Measurements from ENCODE around the gene KLHL7.

KLHL7 gene

DNA sequence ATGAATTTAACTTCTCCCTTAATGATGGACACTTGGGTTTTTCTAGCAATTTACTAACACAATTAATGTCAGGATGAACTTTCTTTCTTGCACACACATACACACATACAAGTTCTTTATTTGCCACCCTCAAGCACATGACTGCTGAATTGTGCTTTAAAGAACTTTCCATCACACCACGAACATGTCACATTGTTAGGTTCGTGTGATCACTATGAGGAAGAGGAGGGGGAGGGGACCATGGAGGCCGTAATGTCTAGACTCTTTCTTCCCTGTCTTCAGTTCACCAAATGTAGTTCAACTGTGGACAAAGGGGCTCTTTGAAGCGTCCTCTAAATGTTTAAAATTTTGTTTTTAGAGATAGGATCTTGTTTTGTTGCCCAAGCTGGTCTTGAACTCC is 107.3 kb downstream of the KLHL7 start:
- no peak overlapping the region for H3K4me3 ChIP-seq (ENCODE audit: low read depth, low read length)
- TF ChIP-seq, protein P1, sequence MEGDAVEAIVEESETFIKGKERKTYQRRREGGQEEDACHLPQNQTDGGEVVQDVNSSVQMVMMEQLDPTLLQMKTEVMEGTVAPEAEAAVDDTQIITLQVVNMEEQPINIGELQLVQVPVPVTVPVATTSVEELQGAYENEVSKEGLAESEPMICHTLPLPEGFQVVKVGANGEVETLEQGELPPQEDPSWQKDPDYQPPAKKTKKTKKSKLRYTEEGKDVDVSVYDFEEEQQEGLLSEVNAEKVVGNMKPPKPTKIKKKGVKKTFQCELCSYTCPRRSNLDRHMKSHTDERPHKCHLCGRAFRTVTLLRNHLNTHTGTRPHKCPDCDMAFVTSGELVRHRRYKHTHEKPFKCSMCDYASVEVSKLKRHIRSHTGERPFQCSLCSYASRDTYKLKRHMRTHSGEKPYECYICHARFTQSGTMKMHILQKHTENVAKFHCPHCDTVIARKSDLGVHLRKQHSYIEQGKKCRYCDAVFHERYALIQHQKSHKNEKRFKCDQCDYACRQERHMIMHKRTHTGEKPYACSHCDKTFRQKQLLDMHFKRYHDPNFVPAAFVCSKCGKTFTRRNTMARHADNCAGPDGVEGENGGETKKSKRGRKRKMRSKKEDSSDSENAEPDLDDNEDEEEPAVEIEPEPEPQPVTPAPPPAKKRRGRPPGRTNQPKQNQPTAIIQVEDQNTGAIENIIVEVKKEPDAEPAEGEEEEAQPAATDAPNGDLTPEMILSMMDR (IDR thresholded peaks at IDR 0.05; ENCODE audit: low read depth, low read length, missing control alignments) = no peak
- DNase-seq (ENCODE audit: low read depth) = no peak

- TF ChIP-seq, protein P1 (IDR thresholded peaks at IDR 0.05; ENCODE audit: low read depth, low read length, missing control alignments) = no peak
- no peak for DNase-seq (ENCODE audit: low read depth)
These were observed 108.2 kb downstream of the KLHL7 start for GRCh38 chr7:23213755-23214154.

GRCh38 chr7:23214423-23214822 is 108.8 kb downstream of the KLHL7 start:
- DNase-seq (ENCODE audit: low read depth) = no peak
- no peak overlapping the region for H3K4me3 ChIP-seq (ENCODE audit: low read depth, low read length)
- TF ChIP-seq, protein P1 (IDR thresholded peaks at IDR 0.05; ENCODE audit: low read depth, low read length, missing control alignments) = no peak

More at GRCh38 chr7:23213755-23214154, 108.2 kb downstream of the KLHL7 start:
- H3K4me3 ChIP-seq (ENCODE audit: low read depth, low read length) = no peak overlapping the region

DNA sequence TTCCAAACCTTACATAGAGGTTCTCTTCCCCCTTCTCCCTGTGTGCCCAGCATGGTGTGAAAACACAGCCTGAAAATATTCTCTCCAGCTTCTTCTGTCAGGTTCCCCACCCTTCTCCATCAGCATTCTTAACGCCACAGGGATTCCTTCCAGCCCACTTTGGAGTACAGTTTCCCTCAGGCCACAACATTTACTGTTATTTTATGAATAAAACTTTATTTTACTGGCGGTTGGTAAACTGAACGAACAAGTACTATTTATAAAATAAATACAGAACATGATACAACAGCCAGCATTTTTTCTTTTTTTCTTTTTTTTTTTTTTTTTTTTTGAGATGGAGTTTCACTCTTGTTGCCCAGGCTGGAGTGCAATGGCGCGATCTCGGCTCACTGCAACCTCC is 109.4 kb downstream of the KLHL7 start:
- H3K4me3 ChIP-seq (ENCODE audit: low read depth, low read length) = no peak overlapping the region
- TF ChIP-seq, protein P1 (IDR thresholded peaks at IDR 0.05; ENCODE audit: low read depth, low read length, missing control alignments) = no peak
- no peak for DNase-seq (ENCODE audit: low read depth)

GRCh38 chr7:23216021-23216420 is 110.4 kb downstream of the KLHL7 start:
- TF ChIP-seq, protein P1 (IDR thresholded peaks at IDR 0.05; ENCODE audit: low read depth, low read length, missing control alignments) = no peak
- H3K4me3 ChIP-seq (ENCODE audit: low read depth, low read length) = no peak overlapping the region
- DNase-seq (ENCODE audit: low read depth) = no peak

DNA sequence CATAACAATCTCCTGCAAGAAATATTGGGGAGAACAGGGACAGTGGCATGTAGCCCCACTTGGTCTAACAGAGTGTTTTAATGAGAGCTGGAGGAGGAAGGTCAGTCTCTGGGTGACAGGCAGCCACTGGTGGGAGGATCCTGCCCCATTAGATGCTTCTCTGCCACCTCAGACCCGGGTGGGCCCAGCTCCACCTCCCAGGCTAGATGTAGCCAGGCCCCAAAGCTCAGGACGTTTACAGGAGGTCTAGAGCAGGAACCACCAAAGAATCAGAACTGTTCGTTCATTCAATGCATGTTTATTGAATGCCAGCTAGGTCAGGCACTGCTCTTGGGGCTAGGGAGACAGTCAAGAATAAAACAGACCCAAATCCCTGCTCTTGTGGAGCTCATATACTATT is 112.6 kb downstream of the KLHL7 start:
- no peak for DNase-seq (ENCODE audit: low read depth)
- TF ChIP-seq, protein P1 (IDR thresholded peaks at IDR 0.05; ENCODE audit: low read depth, low read length, missing control alignments) = no peak
- H3K4me3 ChIP-seq (ENCODE audit: low read depth, low read length) = no peak overlapping the region

- no peak for DNase-seq (ENCODE audit: low read depth)
- TF ChIP-seq, protein P1 (IDR thresholded peaks at IDR 0.05; ENCODE audit: low read depth, low read length, missing control alignments) = no peak
- H3K4me3 ChIP-seq (ENCODE audit: low read depth, low read length) = no peak overlapping the region
These were observed 115.2 kb downstream of the KLHL7 start for GRCh38 chr7:23220690-23221305.

Data from GM12864 (cell line).